ENCODE data around the gene RILPL1. TPM values are rescaled to one million over a fixed set of nuclear protein-coding genes. Genes with fewer than 3 reads are reported as not detected.
"Not testable (repeated sequence)": the region's sequence is repeated elsewhere in the genome, so short reads cannot be mapped to it uniquely, and the experiment has no call there.

The RILPL1 gene
- total RNA-seq, 1 experiment from 2014 or later: 10.2 TPM

DNA sequence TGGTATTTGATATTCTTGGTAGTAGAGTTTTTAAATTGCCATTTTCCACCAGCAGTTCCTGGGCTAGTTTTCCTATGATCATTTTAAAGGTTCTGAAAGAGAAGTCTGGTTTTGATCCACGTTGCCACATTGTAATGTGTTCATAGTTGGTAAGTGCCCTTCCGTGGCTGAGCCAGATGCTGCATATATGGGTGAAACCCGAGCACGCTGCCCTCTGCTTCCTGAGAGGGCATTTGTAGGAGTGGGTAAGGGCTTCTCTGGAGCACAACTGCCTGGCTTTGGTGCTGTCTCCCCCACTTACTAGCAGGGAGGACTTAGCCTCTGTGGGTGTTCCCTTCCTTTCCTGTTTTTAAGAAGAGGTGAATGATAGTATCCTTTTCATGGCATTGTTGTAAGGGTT lies 68.4 kb downstream of the RILPL1 start:
- ChIA-PET CTCF (no interaction called here), POLR2A (ENCODE audit: low non-redundant PET) (no interaction called here)
- Histone ChIP-seq H3K4me3 (ENCODE audit: low read depth, low read length, poor library complexity, severe bottlenecking) (no peak overlapping the region), H3K9me3 (ENCODE audit: low read depth, low read length, poor library complexity, severe bottlenecking) (no peaks in the 10 kb centered on the region), H3K27me3 (replicated peaks; ENCODE audit: insufficient read depth, low read depth, low read length, poor library complexity) (no peaks in the 10 kb centered on the region), H3K4me1 (ENCODE audit: insufficient read depth, low read length, poor library complexity, severe bottlenecking) (peaks cover under 1% of the 10 kb centered on the region), H3K27ac (ENCODE audit: low read depth, low read length, poor library complexity, severe bottlenecking) (no peak overlapping the region), H3K36me3 (ENCODE audit: insufficient read depth, low read length, poor library complexity, severe bottlenecking) (peaks cover 5% of the 10 kb centered on the region)
- no TSS peak for BruUV-seq (replicated peaks)
- no peak for DNase-seq (ENCODE audit: low spot score)
- intact Hi-C loops (cut with micrococcal nuclease; ENCODE audit: unreplicated experiment): no loop called here
- TF ChIP-seq, protein P1, sequence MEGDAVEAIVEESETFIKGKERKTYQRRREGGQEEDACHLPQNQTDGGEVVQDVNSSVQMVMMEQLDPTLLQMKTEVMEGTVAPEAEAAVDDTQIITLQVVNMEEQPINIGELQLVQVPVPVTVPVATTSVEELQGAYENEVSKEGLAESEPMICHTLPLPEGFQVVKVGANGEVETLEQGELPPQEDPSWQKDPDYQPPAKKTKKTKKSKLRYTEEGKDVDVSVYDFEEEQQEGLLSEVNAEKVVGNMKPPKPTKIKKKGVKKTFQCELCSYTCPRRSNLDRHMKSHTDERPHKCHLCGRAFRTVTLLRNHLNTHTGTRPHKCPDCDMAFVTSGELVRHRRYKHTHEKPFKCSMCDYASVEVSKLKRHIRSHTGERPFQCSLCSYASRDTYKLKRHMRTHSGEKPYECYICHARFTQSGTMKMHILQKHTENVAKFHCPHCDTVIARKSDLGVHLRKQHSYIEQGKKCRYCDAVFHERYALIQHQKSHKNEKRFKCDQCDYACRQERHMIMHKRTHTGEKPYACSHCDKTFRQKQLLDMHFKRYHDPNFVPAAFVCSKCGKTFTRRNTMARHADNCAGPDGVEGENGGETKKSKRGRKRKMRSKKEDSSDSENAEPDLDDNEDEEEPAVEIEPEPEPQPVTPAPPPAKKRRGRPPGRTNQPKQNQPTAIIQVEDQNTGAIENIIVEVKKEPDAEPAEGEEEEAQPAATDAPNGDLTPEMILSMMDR (conservative IDR thresholded peaks at IDR 0.05; ENCODE audit: low read depth, low read length): no peak
- no peak for TF ChIP-seq EZH2 (IDR thresholded peaks at IDR 0.05; ENCODE audit: borderline replicate concordance, low read depth, low read length, poor library complexity, severe bottlenecking)

DNA sequence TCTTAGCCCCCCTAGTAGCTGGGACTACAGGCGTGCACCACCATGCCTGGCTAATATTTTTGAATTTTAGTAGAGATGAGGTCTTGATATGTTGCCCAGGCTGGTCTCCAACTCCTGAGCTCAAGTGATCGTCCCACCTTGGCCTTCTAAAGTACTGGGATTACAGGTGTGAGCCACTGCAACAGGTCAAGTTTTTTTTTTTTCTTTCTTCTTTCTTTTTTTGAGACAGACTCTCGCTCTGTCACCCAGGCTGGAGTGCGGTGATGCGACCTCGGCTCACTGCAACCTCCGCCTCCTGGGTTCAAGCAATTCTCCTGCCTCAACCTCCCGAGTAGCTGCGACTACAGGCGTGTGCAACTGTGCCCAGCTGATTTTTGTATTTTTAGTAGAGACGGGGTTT lies 70.3 kb downstream of the RILPL1 start:
- POLR2A ChIA-PET (ENCODE audit: low non-redundant PET): interaction anchor here (0.7 kb wide), 1 partner anchor 112 kb away, joined by 14 read pairs; no protein-coding TSS in a partner anchor

DNA sequence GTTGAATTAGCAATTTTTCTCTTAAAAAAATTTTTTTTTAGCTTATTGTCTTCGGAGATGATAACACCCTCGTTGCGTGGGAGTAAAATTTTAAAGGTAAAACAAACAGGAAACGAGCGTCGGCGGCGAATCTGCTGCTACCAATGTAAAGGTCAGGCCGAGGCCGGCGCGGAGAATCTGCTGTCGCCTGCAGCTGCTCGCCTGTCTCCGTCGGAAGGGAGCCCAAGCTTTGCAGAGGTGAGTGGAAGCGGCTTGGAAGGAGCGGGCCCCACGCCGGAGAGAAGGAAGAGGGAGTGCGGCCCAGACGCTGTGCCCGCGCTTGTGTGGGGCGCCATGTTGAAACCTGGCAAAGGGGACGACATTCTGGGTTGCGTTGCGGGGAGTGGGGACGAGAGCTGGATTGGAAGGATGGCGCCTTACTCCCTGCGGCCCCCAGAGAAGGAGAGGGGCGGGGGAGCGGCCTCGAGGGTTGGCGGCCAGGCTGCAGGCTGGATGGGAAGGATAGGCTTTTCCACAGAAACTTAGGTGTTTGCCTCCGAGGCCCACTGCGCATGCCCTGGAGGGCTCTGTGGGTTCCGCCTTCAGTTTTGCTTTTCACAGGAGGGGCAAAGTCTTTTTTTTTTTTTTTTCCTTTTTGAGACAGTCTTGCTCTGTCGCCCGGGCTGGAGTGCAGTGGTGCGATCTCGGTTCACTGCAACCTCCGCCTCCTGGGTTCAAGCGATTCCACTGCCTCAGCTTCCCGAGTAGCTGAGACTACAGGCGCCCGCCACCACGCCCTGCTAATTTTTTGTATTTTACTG lies 75.3 kb downstream of the RILPL1 start, which contains the start of gene SNRNP35:
Gene SNRNP35, plus strand, starts transcription at position 160 of the 800 bp plus-strand sequence. CDS start 7,402 bp downstream, outside the sequence.
- CTCF ChIA-PET: no interaction called here
- H3K4me3 ChIP-seq (ENCODE audit: low read depth, low read length, poor library complexity, severe bottlenecking): peak within 1 kb of the TSS; percentile 54
- TSS peak; percentile 93 for BruUV-seq (replicated peaks)
- peak; percentile 95 for DNase-seq (ENCODE audit: low spot score)
- no peaks in the 10 kb centered on the region for H3K36me3 ChIP-seq (ENCODE audit: insufficient read depth, low read length, poor library complexity, severe bottlenecking)
- H3K9me3 ChIP-seq (ENCODE audit: low read depth, low read length, poor library complexity, severe bottlenecking): no peaks in the 10 kb centered on the region
- POLR2A ChIA-PET (ENCODE audit: low non-redundant PET): interaction anchor here (0.5 kb wide), 1 partner anchor 151 kb away, joined by 3 read pairs; no protein-coding TSS in a partner anchor
- peak within 1 kb of the TSS; percentile 94 for H3K27ac ChIP-seq (ENCODE audit: low read depth, low read length, poor library complexity, severe bottlenecking)
- no peak for TF ChIP-seq EZH2 (IDR thresholded peaks at IDR 0.05; ENCODE audit: borderline replicate concordance, low read depth, low read length, poor library complexity, severe bottlenecking)
- TF ChIP-seq, protein P1 (conservative IDR thresholded peaks at IDR 0.05; ENCODE audit: low read depth, low read length): 0 out of 2 replicates have a peak, but pooled peaks have one; percentile 16
- peaks cover 5% of the 10 kb centered on the region for H3K4me1 ChIP-seq (ENCODE audit: insufficient read depth, low read length, poor library complexity, severe bottlenecking)
- H3K27me3 ChIP-seq (replicated peaks; ENCODE audit: insufficient read depth, low read depth, low read length, poor library complexity): no peaks in the 10 kb centered on the region
- intact Hi-C loops (cut with micrococcal nuclease; ENCODE audit: unreplicated experiment): no loop called here

More for the DNA sequence above, 70.3 kb downstream of the RILPL1 start:
- H3K27me3 ChIP-seq (replicated peaks; ENCODE audit: insufficient read depth, low read depth, low read length, poor library complexity); intact Hi-C loops (cut with micrococcal nuclease; ENCODE audit: unreplicated experiment); H3K27ac ChIP-seq (ENCODE audit: low read depth, low read length, poor library complexity, severe bottlenecking); H3K36me3 ChIP-seq (ENCODE audit: insufficient read depth, low read length, poor library complexity, severe bottlenecking); H3K4me3 ChIP-seq (ENCODE audit: low read depth, low read length, poor library complexity, severe bottlenecking); CTCF ChIA-PET; BruUV-seq (replicated peaks); DNase-seq (ENCODE audit: low spot score); H3K4me1 ChIP-seq (ENCODE audit: insufficient read depth, low read length, poor library complexity, severe bottlenecking); H3K9me3 ChIP-seq (ENCODE audit: low read depth, low read length, poor library complexity, severe bottlenecking): not testable (repeated sequence)

All from A673 (cell line).